GM20000 (cell line): Measurements from ENCODE around the gene ASIC3.

Experiments used
- DNase-seq: peaks from one replicate; pipeline ENCODE4 v3.0.0; 2012; ENCODE audit warnings: low spot score
- CTCF ChIP-seq: IDR thresholded peaks from 2 replicates; pipeline ENCODE4 v1.5.1; 2012; ENCODE audit warnings: mild to moderate bottlenecking, control low read depth; ENCODE audit errors: extremely low read depth, missing control alignments

Gene ASIC3

GRCh38 chr7:151077705-151078232 lies 29.4 kb downstream of the ASIC3 start:
- no peak for DNase-seq
- no peak for TF ChIP-seq CTCF

GRCh38 chr7:151078233-151079040 lies 30.1 kb downstream of the ASIC3 start:
- no peak for TF ChIP-seq CTCF
- DNase-seq, result no peak

- TF ChIP-seq CTCF, result no peak
- no peak for DNase-seq
Measured at GRCh38 chr7:151079199-151079910, 31.0 kb downstream of the ASIC3 start.

- TF ChIP-seq CTCF, result no peak
- DNase-seq, result no peak
Measured at GRCh38 chr7:151080067-151080521, 31.8 kb downstream of the ASIC3 start.

GRCh38 chr7:151080522-151081169 lies 32.3 kb downstream of the ASIC3 start, which contains the start of gene FASTK:
FASTK (minus strand) TSS chr7:151080809; CDS start chr7:151080766, 43 bp downstream.
- DNase-seq, result peak; percentile 99
- TF ChIP-seq CTCF, result no peak

- DNase-seq, result no peak
- no peak for TF ChIP-seq CTCF
Measured at GRCh38 chr7:151081170-151082101, 33.1 kb downstream of the ASIC3 start.
